Mesendoderm (in vitro differentiated cells): ENCODE measurements around the gene RSAD2.
A peak's percentile ranks its signal among the peaks of the same experiment; 100 is the strongest.
"Not testable (repeated sequence)": the region's sequence is repeated elsewhere in the genome, so short reads cannot be mapped to it uniquely, and the experiment has no call there.

ENCODE experiments used
- DNase-seq: peaks from one replicate; pipeline ENCODE4 v3.0.0; 2013
- H2AK5ac ChIP-seq: 2 replicates; pipeline ENCODE4 v1.6.1; 2013; ENCODE audit warnings: low read length, inconsistent platforms
- H2BK120ac ChIP-seq: 2 replicates; pipeline ENCODE4 v1.6.1; 2013; ENCODE audit warnings: low read depth, mild to moderate bottlenecking, low read length, moderate library complexity, mixed read lengths
- H2BK15ac ChIP-seq: replicated peaks from 2 replicates; pipeline ENCODE4 v1.6.1; 2013; ENCODE audit warnings: low read depth, mild to moderate bottlenecking, moderate library complexity
- H2BK5ac ChIP-seq: 2 replicates; pipeline ENCODE4 v1.6.1; 2013; ENCODE audit warnings: low read length, inconsistent platforms
- H3K18ac ChIP-seq: 2 replicates; pipeline ENCODE4 v1.6.1; 2013; ENCODE audit warnings: mild to moderate bottlenecking, low read length, mixed read lengths
- H3K23ac ChIP-seq: one replicate; pipeline ENCODE4 v1.6.1; 2013; ENCODE audit warnings: low read length
- H3K27ac ChIP-seq: 2 replicates; pipeline ENCODE4 v1.5.1; 2013; ENCODE audit warnings: low read depth, mild to moderate bottlenecking, inconsistent platforms, low read length, moderate library complexity
- H3K27me3 ChIP-seq: 2 replicates; pipeline ENCODE4 v1.6.1; 2013; ENCODE audit warnings: low read length, control low read depth, mild to moderate bottlenecking, inconsistent platforms; ENCODE audit not compliant: insufficient read depth, poor library complexity
- H3K36me3 ChIP-seq: 2 replicates; pipeline ENCODE4 v1.6.1; 2013; ENCODE audit warnings: low read length, inconsistent platforms; ENCODE audit not compliant: control insufficient read depth, insufficient read depth
- H3K4ac ChIP-seq: one replicate; pipeline ENCODE4 v1.6.1; 2013; ENCODE audit warnings: low read depth, mild to moderate bottlenecking, low read length, moderate library complexity
- H3K4me1 ChIP-seq: 2 replicates; pipeline ENCODE4 v1.6.1; 2013; ENCODE audit warnings: low read depth, low read length, inconsistent platforms; ENCODE audit not compliant: control insufficient read depth
- H3K4me2 ChIP-seq: 2 replicates; pipeline ENCODE4 v1.6.1; 2013; ENCODE audit warnings: low read length
- H3K4me3 ChIP-seq: 2 replicates; pipeline ENCODE4 v1.5.1; 2013; ENCODE audit warnings: mild to moderate bottlenecking, low read length
- H3K56ac ChIP-seq: one replicate; pipeline ENCODE4 v1.6.1; 2013; ENCODE audit warnings: low read length
- H3K79me1 ChIP-seq: 2 replicates; pipeline ENCODE4 v1.6.1; 2013; ENCODE audit warnings: low read length, inconsistent platforms
- H3K79me2 ChIP-seq: 2 replicates; pipeline ENCODE4 v1.6.1; 2013; ENCODE audit warnings: mild to moderate bottlenecking, low read length; ENCODE audit not compliant: control insufficient read depth, insufficient read depth
- H3K9ac ChIP-seq: 2 replicates; pipeline ENCODE4 v1.6.1; 2013; ENCODE audit warnings: low read length, inconsistent platforms
- H4K5ac ChIP-seq: one replicate; pipeline ENCODE4 v1.6.1; 2013; ENCODE audit warnings: low read length
- H4K8ac ChIP-seq: one replicate; pipeline ENCODE4 v1.6.1; 2013; ENCODE audit warnings: low read depth, mild to moderate bottlenecking, control low read depth, low read length, moderate library complexity
- WGBS: extraction: QIAGEN DNeasy Blood & Tissue Kit; methylation state at CpG from one replicate; pipeline ENCODE4 v1.1.7; 2013; ENCODE audit warnings: low lambda C conversion rate, missing lambda C conversion rate; ENCODE audit not compliant: insufficient coverage; ENCODE audit errors: extremely low coverage; 5-methylcytosine and 5-hydroxymethylcytosine counted together

RSAD2 gene

GRCh38 chr2:6858466-6859027 is 19.0 kb upstream of the RSAD2 start:
- H3K36me3 ChIP-seq, H3K4me3 ChIP-seq, H2BK5ac ChIP-seq, H4K8ac ChIP-seq, H3K79me2 ChIP-seq, H2AK5ac ChIP-seq, H3K18ac ChIP-seq, H3K4me2 ChIP-seq, H3K56ac ChIP-seq, H3K4ac ChIP-seq, H2BK15ac ChIP-seq, H3K9ac ChIP-seq, H3K23ac ChIP-seq, H2BK120ac ChIP-seq, H4K5ac ChIP-seq, H3K27me3 ChIP-seq, H3K79me1 ChIP-seq, H3K27ac ChIP-seq, DNase-seq, H3K4me1 ChIP-seq: not testable (repeated sequence)
- WGBS: no CpG with 5 or more reads among the region's 4 CpGs

- H3K79me2 ChIP-seq: no peaks in the 10 kb centered on the region
- H3K79me1 ChIP-seq: no peaks in the 10 kb centered on the region
- no peak overlapping the region for H2BK5ac ChIP-seq
- H3K4ac ChIP-seq: no peak overlapping the region
- no peak overlapping the region for H2BK120ac ChIP-seq
- no peak overlapping the region for H4K5ac ChIP-seq
- H3K36me3 ChIP-seq: no peaks in the 10 kb centered on the region
- WGBS: no CpG with 5 or more reads among the region's 3 CpGs
- H3K4me3 ChIP-seq: no peak overlapping the region
- no peak overlapping the region for H3K4me2 ChIP-seq
- H3K27ac ChIP-seq: no peak overlapping the region
- no peak overlapping the region for H2AK5ac ChIP-seq
- no peak overlapping the region for H3K23ac ChIP-seq
- H3K18ac ChIP-seq: no peak overlapping the region
- no peaks in the 10 kb centered on the region for H3K27me3 ChIP-seq
- DNase-seq: no peak
- no peaks in the 10 kb centered on the region for H3K4me1 ChIP-seq
- no peak overlapping the region for H3K56ac ChIP-seq
- no peak overlapping the region for H3K9ac ChIP-seq
- no peak overlapping the region for H2BK15ac ChIP-seq
- H4K8ac ChIP-seq: no peak overlapping the region
Observed at GRCh38 chr2:6860296-6860695, 17.3 kb upstream of the RSAD2 start.

- H3K4me1 ChIP-seq: no peaks in the 10 kb centered on the region
- no peak overlapping the region for H3K27ac ChIP-seq
- H2AK5ac ChIP-seq: no peak overlapping the region
- no peak overlapping the region for H2BK120ac ChIP-seq
- H3K36me3 ChIP-seq: no peaks in the 10 kb centered on the region
- no peak overlapping the region for H3K4ac ChIP-seq
- H3K79me1 ChIP-seq: no peaks in the 10 kb centered on the region
- no peak overlapping the region for H4K8ac ChIP-seq
- no peak overlapping the region for H3K9ac ChIP-seq
- WGBS: no CpG with 5 or more reads among the region's 6 CpGs
- H3K79me2 ChIP-seq: no peaks in the 10 kb centered on the region
- no peak overlapping the region for H2BK15ac ChIP-seq
- no peak overlapping the region for H2BK5ac ChIP-seq
- no peak overlapping the region for H3K23ac ChIP-seq
- no peak overlapping the region for H3K56ac ChIP-seq
- DNase-seq: no peak
- no peak overlapping the region for H3K18ac ChIP-seq
- no peaks in the 10 kb centered on the region for H3K27me3 ChIP-seq
- H3K4me2 ChIP-seq: no peak overlapping the region
- no peak overlapping the region for H3K4me3 ChIP-seq
- H4K5ac ChIP-seq: no peak overlapping the region
Observed at GRCh38 chr2:6863792-6864191, 13.8 kb upstream of the RSAD2 start.

- H4K5ac ChIP-seq: no peak overlapping the region
- H2BK15ac ChIP-seq: no peak overlapping the region
- no peak overlapping the region for H3K4me2 ChIP-seq
- no peak overlapping the region for H2AK5ac ChIP-seq
- H3K23ac ChIP-seq: no peak overlapping the region
- no peaks in the 10 kb centered on the region for H3K36me3 ChIP-seq
- H3K79me1 ChIP-seq: no peaks in the 10 kb centered on the region
- no peak overlapping the region for H3K4me3 ChIP-seq
- H3K4me1 ChIP-seq: no peaks in the 10 kb centered on the region
- H3K18ac ChIP-seq: no peak overlapping the region
- H4K8ac ChIP-seq: no peak overlapping the region
- no peak overlapping the region for H3K27ac ChIP-seq
- no peaks in the 10 kb centered on the region for H3K27me3 ChIP-seq
- no peaks in the 10 kb centered on the region for H3K79me2 ChIP-seq
- H3K4ac ChIP-seq: no peak overlapping the region
- H3K9ac ChIP-seq: no peak overlapping the region
- no peak overlapping the region for H2BK5ac ChIP-seq
- WGBS: no CpG with 5 or more reads among the region's 8 CpGs
- DNase-seq: no peak
- H3K56ac ChIP-seq: no peak overlapping the region
- no peak overlapping the region for H2BK120ac ChIP-seq
Observed at GRCh38 chr2:6864231-6864754, 13.3 kb upstream of the RSAD2 start.

- Histone ChIP-seq H2AK5ac (no peak overlapping the region), H3K79me2 (no peaks in the 10 kb centered on the region), H3K56ac (peak overlapping the region; percentile 75), H3K4me2 (peak overlapping the region; percentile 91), H3K4ac (no peak overlapping the region), H3K4me1 (no peaks in the 10 kb centered on the region), H3K36me3 (no peaks in the 10 kb centered on the region), H3K79me1 (no peaks in the 10 kb centered on the region), H4K5ac (no peak overlapping the region), H2BK120ac (no peak overlapping the region), H4K8ac (no peak overlapping the region), H3K23ac (peak overlapping the region; percentile 80), H3K9ac (peak overlapping the region; percentile 57), H3K27ac (no peak overlapping the region), H3K4me3 (no peak overlapping the region), H3K27me3 (no peaks in the 10 kb centered on the region), H3K18ac (no peak overlapping the region), H2BK5ac (no peak overlapping the region), H2BK15ac (no peak overlapping the region)
- DNase-seq: peak; percentile 4
- no CpG with 5 or more reads among the region's 37 CpGs for WGBS
Observed at GRCh38 chr2:6864923-6865345, 12.6 kb upstream of the RSAD2 start.
